ENCODE data around the gene SLFN12. TPM values are rescaled to one million over a fixed set of nuclear protein-coding genes. Genes with fewer than 3 reads are reported as not detected.

The SLFN12 gene
- total RNA-seq, 4 donors from 2014 or later, result 11.1 to 15.0 (median 14.6) TPM

- no peak for TF ChIP-seq CTCF (IDR thresholded peaks at IDR 0.05; ENCODE audit: low read depth)
Observed at GRCh38 chr17:35453171-35453570, 20.9 kb upstream of the SLFN12 start.

GRCh38 chr17:35449371-35449931, 17.2 kb upstream of the SLFN12 start:
- TF ChIP-seq CTCF (IDR thresholded peaks at IDR 0.05; ENCODE audit: low read depth), result no peak

- TF ChIP-seq CTCF (IDR thresholded peaks at IDR 0.05; ENCODE audit: low read depth), result no peak
Observed at GRCh38 chr17:35448899-35449227, 16.6 kb upstream of the SLFN12 start.

- TF ChIP-seq CTCF (IDR thresholded peaks at IDR 0.05; ENCODE audit: low read depth), result no peak
Observed at GRCh38 chr17:35448214-35448898, 16.1 kb upstream of the SLFN12 start, which contains the start of gene SLFN13. TSS of gene SLFN13 (minus strand) at chr17:35448766. CDS start at chr17:35445680, 3,086 bp downstream.

- TF ChIP-seq CTCF (IDR thresholded peaks at IDR 0.05; ENCODE audit: low read depth), result no peak
Observed at GRCh38 chr17:35447499-35447898, 15.2 kb upstream of the SLFN12 start.

GRCh38 chr17:35438433-35438832, 6.1 kb upstream of the SLFN12 start:
- no peak for TF ChIP-seq CTCF (IDR thresholded peaks at IDR 0.05; ENCODE audit: low read depth)

- no peak for TF ChIP-seq CTCF (IDR thresholded peaks at IDR 0.05; ENCODE audit: low read depth)
Observed at GRCh38 chr17:35433075-35433894, 985 bp upstream of the SLFN12 start.

Data from subcutaneous adipose tissue (tissue), 4 donors.